Neural crest cell (in vitro differentiated cells): ENCODE results near the gene ADD2. TPM values are rescaled to one million over a fixed set of nuclear protein-coding genes. Genes with fewer than 3 reads are reported as not detected.
"Not testable (repeated sequence)": the region's sequence is repeated elsewhere in the genome, so short reads cannot be mapped to it uniquely, and the experiment has no call there.

ENCODE experiments used
- DNase-seq: peaks from one replicate; pipeline ENCODE4 v3.0.0; 2021; ENCODE audit warnings: low read depth, mixed read lengths, low spot score
- H3K27ac Mint-ChIP-seq: one replicate; pipeline ENCODE4 v1.8.0; 2021; ENCODE audit warnings: mild to moderate bottlenecking, mixed read lengths; ENCODE audit not compliant: unreplicated experiment
- H3K27me3 Mint-ChIP-seq: 2 replicates; pipeline ENCODE4 v1.8.0; 2021; ENCODE audit warnings: low read depth, mild to moderate bottlenecking, mixed read lengths
- H3K36me3 Mint-ChIP-seq: 2 replicates; pipeline ENCODE4 v1.8.0; 2021; ENCODE audit warnings: low read depth, mild to moderate bottlenecking, mixed read lengths
- H3K4me1 Mint-ChIP-seq: 2 replicates; pipeline ENCODE4 v1.8.0; 2021; ENCODE audit warnings: mixed read lengths
- H3K4me3 Mint-ChIP-seq: one replicate; pipeline ENCODE4 v1.8.0; 2021; ENCODE audit warnings: mild to moderate bottlenecking, mixed read lengths
- H3K9me3 Mint-ChIP-seq: 2 replicates; pipeline ENCODE4 v1.8.0; 2021; ENCODE audit warnings: mixed read lengths
- total RNA-seq: library from RNA; stranded (reverse); gene quantifications from 2 replicates; pipeline ENCODE4 v1.2.1, GENCODE V29; 2021
- TF ChIP-seq, protein P1 (sequence below): fragments of 200-600 bp; sonication (generic); conservative IDR thresholded peaks from 2 replicates; pipeline ENCODE4 v1.5.0; 2021; ENCODE audit warnings: antibody characterized with exemption, mild to moderate bottlenecking

ADD2 gene
- total RNA-seq, 1 donor from 2014 or later = 31.8 TPM

DNA sequence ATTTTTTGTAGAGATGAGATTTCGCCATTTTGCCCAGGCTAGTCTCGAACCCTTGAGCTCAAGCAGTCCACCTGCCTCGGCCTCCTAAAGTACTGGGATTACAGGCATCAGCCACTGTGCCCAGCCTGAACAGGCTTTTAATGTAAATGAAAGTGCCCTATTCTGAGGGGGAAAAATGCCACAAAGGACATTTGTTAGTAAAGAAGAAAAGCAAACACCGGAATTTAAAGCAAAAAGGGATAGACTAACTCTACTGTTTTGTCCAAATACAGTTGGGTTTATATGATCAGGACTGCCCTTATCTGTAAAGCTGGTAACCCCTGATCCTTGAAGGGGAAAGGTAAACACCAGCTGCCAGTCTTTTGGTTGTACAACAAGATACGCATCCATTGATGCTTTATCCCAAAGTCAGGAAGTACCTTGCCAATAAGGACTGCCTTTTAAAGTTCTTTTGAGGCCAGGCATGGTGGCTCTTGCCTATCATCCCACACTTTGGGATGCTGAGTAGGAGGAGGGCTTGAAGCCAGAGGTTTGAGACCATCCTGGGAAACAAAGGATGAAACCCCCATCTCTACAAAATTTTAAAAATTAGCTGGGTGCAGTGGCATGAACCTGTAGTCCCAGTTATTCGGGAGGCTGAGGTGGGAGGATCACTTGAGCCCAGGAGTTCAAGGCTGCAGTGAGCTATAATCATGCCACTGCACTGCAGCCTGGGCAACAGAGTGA is 39.3 kb upstream of the ADD2 start:
- Mint-ChIP-seq H3K27me3 (peaks cover 6% of the 10 kb centered on the region), H3K9me3 (no peaks in the 10 kb centered on the region), H3K27ac (no peak overlapping the region), H3K36me3 (no peaks in the 10 kb centered on the region), H3K4me3 (no peak overlapping the region), H3K4me1 (peaks cover 15% of the 10 kb centered on the region)
- TF ChIP-seq, protein P1, sequence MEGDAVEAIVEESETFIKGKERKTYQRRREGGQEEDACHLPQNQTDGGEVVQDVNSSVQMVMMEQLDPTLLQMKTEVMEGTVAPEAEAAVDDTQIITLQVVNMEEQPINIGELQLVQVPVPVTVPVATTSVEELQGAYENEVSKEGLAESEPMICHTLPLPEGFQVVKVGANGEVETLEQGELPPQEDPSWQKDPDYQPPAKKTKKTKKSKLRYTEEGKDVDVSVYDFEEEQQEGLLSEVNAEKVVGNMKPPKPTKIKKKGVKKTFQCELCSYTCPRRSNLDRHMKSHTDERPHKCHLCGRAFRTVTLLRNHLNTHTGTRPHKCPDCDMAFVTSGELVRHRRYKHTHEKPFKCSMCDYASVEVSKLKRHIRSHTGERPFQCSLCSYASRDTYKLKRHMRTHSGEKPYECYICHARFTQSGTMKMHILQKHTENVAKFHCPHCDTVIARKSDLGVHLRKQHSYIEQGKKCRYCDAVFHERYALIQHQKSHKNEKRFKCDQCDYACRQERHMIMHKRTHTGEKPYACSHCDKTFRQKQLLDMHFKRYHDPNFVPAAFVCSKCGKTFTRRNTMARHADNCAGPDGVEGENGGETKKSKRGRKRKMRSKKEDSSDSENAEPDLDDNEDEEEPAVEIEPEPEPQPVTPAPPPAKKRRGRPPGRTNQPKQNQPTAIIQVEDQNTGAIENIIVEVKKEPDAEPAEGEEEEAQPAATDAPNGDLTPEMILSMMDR = no peak
- DNase-seq = no peak

DNA sequence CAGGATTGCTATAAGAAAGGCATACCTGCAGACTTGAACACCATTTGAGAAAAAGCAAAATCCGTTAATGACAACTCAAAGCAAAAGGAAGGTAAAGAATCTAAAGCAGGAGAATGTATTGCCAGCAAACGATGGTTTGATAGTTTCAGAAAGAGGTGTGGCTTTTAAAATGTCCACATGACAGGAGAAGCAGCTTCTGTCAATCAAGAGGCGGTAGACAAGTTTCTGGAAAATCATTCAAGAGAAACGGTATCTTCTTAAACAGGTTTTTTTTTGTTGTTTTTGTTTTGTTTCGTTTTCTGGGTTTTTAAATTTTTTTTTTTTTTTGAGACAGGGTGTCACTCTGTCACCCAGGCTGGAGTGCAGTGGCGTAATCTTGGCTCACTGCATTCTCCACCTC is 38.6 kb upstream of the ADD2 start:
- no peaks in the 10 kb centered on the region for H3K36me3 Mint-ChIP-seq
- no peak overlapping the region for H3K4me3 Mint-ChIP-seq
- TF ChIP-seq, protein P1 = no peak
- H3K4me1 Mint-ChIP-seq = peaks cover 15% of the 10 kb centered on the region
- H3K27me3 Mint-ChIP-seq = peaks cover 6% of the 10 kb centered on the region
- no peak overlapping the region for H3K27ac Mint-ChIP-seq
- no peaks in the 10 kb centered on the region for H3K9me3 Mint-ChIP-seq
- DNase-seq = no peak

DNA sequence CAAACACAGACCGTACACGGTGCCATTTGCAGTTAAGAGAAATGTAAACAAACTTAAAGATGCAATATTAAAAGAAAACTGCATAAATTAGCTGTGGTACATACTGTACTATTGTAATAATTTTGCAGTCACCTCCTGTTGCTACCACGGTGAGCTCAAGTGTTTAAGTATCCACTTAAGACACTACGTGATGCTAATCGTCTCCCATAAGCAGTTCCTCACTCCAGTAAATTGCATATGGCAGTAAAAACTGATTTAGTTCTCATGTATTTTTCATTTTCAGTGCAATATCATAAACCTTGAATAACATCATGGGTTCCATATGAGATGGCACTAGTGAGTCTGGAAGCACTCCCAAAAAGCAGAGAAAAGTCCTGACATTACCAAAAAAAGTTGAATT is 38.0 kb upstream of the ADD2 start:
- TF ChIP-seq, protein P1 = no peak
- Mint-ChIP-seq H3K4me1 (peaks cover 15% of the 10 kb centered on the region), H3K27ac (no peak overlapping the region), H3K9me3 (no peaks in the 10 kb centered on the region), H3K4me3 (no peak overlapping the region), H3K36me3 (no peaks in the 10 kb centered on the region), H3K27me3 (peaks cover 6% of the 10 kb centered on the region)
- no peak for DNase-seq

DNA sequence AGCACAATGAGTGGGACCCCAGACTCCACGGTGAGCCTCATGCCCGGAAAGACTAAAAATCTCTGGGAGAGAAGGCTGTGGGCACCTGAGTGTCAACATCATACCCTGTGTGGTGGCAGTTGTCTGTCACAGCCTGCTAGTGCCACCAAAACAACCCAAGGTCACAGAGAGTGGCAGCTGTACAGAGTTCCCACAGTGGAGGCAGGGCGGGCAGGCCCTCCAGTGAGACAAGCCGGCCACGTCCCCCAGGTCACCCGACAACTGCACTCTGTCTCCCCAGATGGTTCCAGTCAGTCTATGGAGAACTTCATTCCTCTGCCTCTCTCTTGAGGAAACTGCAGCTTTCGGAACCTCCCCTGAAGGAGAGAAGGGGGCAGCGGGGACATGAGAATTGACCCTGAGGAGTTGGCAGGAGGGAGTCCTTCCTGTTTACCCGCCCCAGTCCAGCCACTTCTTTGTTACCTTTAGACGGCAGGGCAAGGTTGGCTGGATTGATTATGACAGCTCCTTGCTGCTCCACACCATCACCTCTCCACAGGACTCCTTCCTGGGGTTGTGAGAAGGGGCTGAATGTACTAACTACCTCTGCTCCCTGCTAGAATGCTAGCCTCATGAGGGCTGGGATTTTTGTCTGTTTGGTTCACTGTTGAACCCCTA is 33.7 kb upstream of the ADD2 start:
- H3K27me3 Mint-ChIP-seq = peaks cover 15% of the 10 kb centered on the region
- H3K4me3 Mint-ChIP-seq = no peak overlapping the region
- peaks cover 5% of the 10 kb centered on the region for H3K4me1 Mint-ChIP-seq
- TF ChIP-seq, protein P1 = no peak
- no peak for DNase-seq
- H3K9me3 Mint-ChIP-seq = peaks cover 4% of the 10 kb centered on the region
- no peak overlapping the region for H3K27ac Mint-ChIP-seq
- H3K36me3 Mint-ChIP-seq = peaks cover 2% of the 10 kb centered on the region

DNA sequence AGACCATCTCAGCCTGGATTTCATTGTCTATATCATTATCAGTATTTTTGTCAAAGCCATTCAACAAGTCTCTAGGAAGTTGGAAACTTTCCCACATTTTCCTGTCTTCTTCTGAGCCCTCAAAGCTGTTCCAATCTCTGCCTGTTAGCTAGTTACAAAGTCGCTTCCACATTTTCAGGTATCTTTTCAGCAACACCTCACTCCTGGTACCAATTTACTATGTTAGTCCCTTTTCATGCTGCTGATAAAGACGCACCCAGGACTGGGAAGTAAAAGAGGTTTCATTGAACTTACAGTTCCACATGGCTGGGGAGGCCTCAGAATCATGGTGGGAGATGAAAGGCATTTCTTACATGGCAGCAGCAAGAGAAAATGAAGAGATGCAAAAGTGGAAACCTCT is 31.7 kb upstream of the ADD2 start:
- peaks cover 24% of the 10 kb centered on the region for H3K27me3 Mint-ChIP-seq
- DNase-seq = no peak
- peaks cover 5% of the 10 kb centered on the region for H3K4me1 Mint-ChIP-seq
- H3K27ac Mint-ChIP-seq = no peak overlapping the region
- peaks cover 4% of the 10 kb centered on the region for H3K9me3 Mint-ChIP-seq
- no peak overlapping the region for H3K4me3 Mint-ChIP-seq
- H3K36me3 Mint-ChIP-seq = peaks cover 2% of the 10 kb centered on the region
- TF ChIP-seq, protein P1 = no peak

DNA sequence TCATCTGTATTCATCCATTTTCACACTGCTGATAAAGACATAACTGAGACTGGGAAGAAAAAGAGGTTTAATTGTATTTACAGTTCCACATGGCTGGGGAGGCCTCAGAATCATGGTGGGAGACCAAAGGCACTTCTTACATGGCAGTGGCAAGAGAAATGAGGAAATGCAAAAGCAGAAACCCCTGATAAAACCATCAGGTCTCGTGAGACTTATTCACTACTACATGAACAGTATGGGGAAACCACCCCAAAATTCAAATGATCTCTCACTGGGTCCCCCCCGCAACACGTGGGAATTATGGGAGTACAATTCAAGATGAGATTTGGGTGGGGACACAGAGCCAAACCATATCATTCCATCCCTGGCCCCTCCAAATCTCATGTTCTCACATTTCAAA is 30.0 kb upstream of the ADD2 start:
- DNase-seq, H3K4me1 Mint-ChIP-seq, H3K4me3 Mint-ChIP-seq, H3K27ac Mint-ChIP-seq, H3K36me3 Mint-ChIP-seq, H3K9me3 Mint-ChIP-seq: not testable (repeated sequence)
- H3K27me3 Mint-ChIP-seq = peaks cover 34% of the 10 kb centered on the region
